Measurements from ENCODE around the gene PLCG2.

PLCG2 gene

DNA sequence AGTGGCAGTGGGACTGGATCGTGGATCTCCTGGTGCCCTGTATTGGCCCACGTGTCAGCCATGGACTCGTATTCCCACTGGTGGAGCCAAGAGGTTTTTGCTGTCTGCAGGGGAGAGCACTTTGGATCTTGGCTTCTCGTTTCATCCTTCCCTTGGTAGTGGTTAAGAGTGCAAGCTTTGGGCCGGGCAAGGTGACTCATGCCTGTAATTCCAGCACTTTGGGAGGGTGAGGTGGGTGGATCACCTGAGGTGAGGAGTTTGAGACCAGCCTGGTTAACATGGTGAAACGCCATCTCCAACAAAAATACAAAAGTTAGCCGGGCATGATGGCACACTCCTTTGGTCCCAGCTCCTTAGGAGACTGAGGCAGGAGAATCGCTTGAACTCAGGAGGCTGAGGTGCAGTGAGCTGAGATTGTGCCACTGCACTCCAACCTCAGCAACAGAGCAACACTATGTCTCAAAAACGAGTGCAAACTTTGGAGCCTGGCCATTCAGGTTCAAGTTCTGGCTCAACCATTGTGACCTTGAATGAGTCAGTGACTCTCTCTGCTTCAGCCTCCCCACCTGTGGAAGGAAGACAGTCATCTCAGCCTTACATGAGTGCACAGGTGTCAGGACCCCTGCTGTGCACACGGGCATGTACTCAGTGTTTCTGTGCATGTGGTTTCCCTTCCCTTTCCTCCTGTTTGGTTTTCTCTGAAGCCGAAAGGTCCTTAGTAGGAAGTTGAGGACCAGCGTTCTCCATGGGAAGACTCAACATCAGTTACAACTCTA lies 57.4 kb downstream of the PLCG2 start:
- Histone ChIP-seq H3K4me3 (ENCODE audit: control insufficient read depth in 1 of 7, extremely low read depth in 1 of 7, insufficient read depth in 4 of 7, low read depth in 2 of 7, low read length in 6 of 7) (no peak overlapping the region), H3K27me3 (replicated peaks in 2 of 5; ENCODE audit: control insufficient read depth in 4 of 5, insufficient read depth in 5 of 5, low read length in 4 of 5) (no peaks in the 10 kb centered on the region), H3K36me3 (ENCODE audit: control insufficient read depth in 4 of 4, insufficient read depth in 4 of 4, low read length in 3 of 4) (peaks cover 0 to 6% (median 0%) of the 10 kb centered on the region in 4 experiments), H3K4me1 (ENCODE audit: control extremely low read depth in 1 of 4, control insufficient read depth in 4 of 4, insufficient read depth in 4 of 4, low read length in 3 of 4) (peaks cover 17 to 72% (median 50%) of the 10 kb centered on the region in 4 experiments), H3K27ac (ENCODE audit: insufficient read depth in 1 of 2, low read depth in 1 of 2, low read length in 2 of 2, poor library complexity in 1 of 2, severe bottlenecking in 2 of 2) (no peak overlapping the region), H3K9me3 (ENCODE audit: control extremely low read depth in 1 of 5, control insufficient read depth in 4 of 5, insufficient read depth in 2 of 5, low read depth in 1 of 5, low read length in 4 of 5) (no peaks in the 10 kb centered on the region)
- peak in 1 of 3 donors; percentile 31 for DNase-seq
- 88% methylated on average over 10 of the region's 12 CpGs for WGBS (ENCODE audit: insufficient coverage)
- CTCF ChIA-PET, result interaction anchor here (0.8 to 1.2 kb wide), 3 partner anchors 9 to 55 kb away, joined by 3 read pairs; no protein-coding TSS in a partner anchor
- POLR2A ChIA-PET, result no interaction called here

DNA sequence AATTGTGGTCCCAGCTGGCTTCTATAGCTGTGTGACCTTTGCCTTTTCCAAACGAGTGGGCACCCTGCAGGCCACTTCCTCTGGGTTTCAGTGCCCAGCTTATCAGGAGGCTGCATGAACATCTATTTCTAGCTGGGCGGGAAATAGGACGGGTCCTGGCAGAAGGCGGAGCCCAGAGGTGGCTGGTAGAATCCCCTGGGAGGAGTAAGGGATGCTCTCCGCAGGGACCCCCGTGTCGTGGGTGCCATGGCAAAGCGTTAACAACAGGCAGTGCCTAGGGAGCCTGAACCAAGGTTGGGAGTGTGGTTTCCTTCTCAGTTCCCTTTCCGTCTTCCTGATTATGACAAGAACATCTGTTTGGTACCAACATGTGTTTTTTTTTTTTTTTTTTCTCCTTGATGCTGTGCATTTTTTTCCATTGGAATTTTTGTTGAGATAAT lies 58.2 kb downstream of the PLCG2 start:
- DNase-seq, result peak in 2 of 3 donors; percentile 42 to 45
- ChIA-PET CTCF (interaction anchor here (1.7 kb wide), 1 partner anchor 14 kb away, joined by 5 read pairs; no protein-coding TSS in a partner anchor), POLR2A (no interaction called here)

GRCh38 chr16:81838794-81839193 lies 59.7 kb downstream of the PLCG2 start:
- CTCF ChIA-PET, result interaction anchor here (1.7 kb wide), 1 partner anchor 15 kb away, joined by 5 read pairs; no protein-coding TSS in a partner anchor
- Histone ChIP-seq H3K36me3 (ENCODE audit: control insufficient read depth in 4 of 4, insufficient read depth in 4 of 4, low read length in 3 of 4) (peaks cover 0 to 6% (median 0%) of the 10 kb centered on the region in 4 experiments), H3K9me3 (ENCODE audit: control extremely low read depth in 1 of 5, control insufficient read depth in 4 of 5, insufficient read depth in 2 of 5, low read depth in 1 of 5, low read length in 4 of 5) (no peaks in the 10 kb centered on the region), H3K4me3 (ENCODE audit: control insufficient read depth in 1 of 7, extremely low read depth in 1 of 7, insufficient read depth in 4 of 7, low read depth in 2 of 7, low read length in 6 of 7) (no peak overlapping the region), H3K4me1 (ENCODE audit: control extremely low read depth in 1 of 4, control insufficient read depth in 4 of 4, insufficient read depth in 4 of 4, low read length in 3 of 4) (peaks cover 17 to 70% (median 44%) of the 10 kb centered on the region in 4 experiments), H3K27me3 (replicated peaks in 2 of 5; ENCODE audit: control insufficient read depth in 4 of 5, insufficient read depth in 5 of 5, low read length in 4 of 5) (no peaks in the 10 kb centered on the region), H3K27ac (ENCODE audit: insufficient read depth in 1 of 2, low read depth in 1 of 2, low read length in 2 of 2, poor library complexity in 1 of 2, severe bottlenecking in 2 of 2) (no peak overlapping the region)
- DNase-seq, result peak in 2 of 3 donors; percentile 20 to 41
- POLR2A ChIA-PET, result no interaction called here
- 53% methylated on average over 2 of the region's 4 CpGs for WGBS (ENCODE audit: insufficient coverage)

More for the DNA sequence above, 58.2 kb downstream of the PLCG2 start:
- Histone ChIP-seq H3K4me3 (ENCODE audit: control insufficient read depth in 1 of 7, extremely low read depth in 1 of 7, insufficient read depth in 4 of 7, low read depth in 2 of 7, low read length in 6 of 7) (peak overlapping the region in 2 of 7 experiments; percentile 6 to 46), H3K4me1 (ENCODE audit: control extremely low read depth in 1 of 4, control insufficient read depth in 4 of 4, insufficient read depth in 4 of 4, low read length in 3 of 4) (peaks cover 15 to 72% (median 50%) of the 10 kb centered on the region in 4 experiments), H3K27ac (ENCODE audit: insufficient read depth in 1 of 2, low read depth in 1 of 2, low read length in 2 of 2, poor library complexity in 1 of 2, severe bottlenecking in 2 of 2) (no peak overlapping the region), H3K27me3 (replicated peaks in 2 of 5; ENCODE audit: control insufficient read depth in 4 of 5, insufficient read depth in 5 of 5, low read length in 4 of 5) (no peaks in the 10 kb centered on the region), H3K36me3 (ENCODE audit: control insufficient read depth in 4 of 4, insufficient read depth in 4 of 4, low read length in 3 of 4) (peaks cover 0 to 6% (median 0%) of the 10 kb centered on the region in 4 experiments), H3K9me3 (ENCODE audit: control extremely low read depth in 1 of 5, control insufficient read depth in 4 of 5, insufficient read depth in 2 of 5, low read depth in 1 of 5, low read length in 4 of 5) (no peaks in the 10 kb centered on the region)
- 11% methylated on average over 8 of the region's 9 CpGs for WGBS (ENCODE audit: insufficient coverage)

DNA sequence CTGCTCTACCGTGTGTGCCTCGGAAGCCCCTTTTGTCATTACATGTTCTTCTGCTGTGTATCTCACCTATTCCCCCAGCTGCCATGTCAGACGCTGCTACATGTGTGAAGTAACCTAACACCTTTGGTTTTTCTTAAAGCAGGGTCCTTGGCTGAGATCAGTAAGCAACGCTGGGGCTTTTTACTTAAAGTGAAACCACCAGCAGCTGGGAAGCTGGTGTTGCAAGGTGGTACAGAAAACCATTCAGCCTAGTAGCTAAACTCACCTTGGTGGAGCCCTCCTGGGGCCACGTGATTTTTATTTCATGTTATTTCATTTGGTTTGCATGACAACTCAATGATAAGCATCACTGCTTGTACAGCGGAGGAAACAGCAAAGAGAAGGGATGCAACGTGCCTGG lies 62.6 kb downstream of the PLCG2 start:
- ChIA-PET POLR2A (interaction anchor here (0.6 kb wide), 1 partner anchor 66 kb away, joined by 6 read pairs; no protein-coding TSS in a partner anchor), CTCF (interaction anchor here (0.6 to 2.3 kb wide), 14 partner anchors 9 to 109 kb away, joined by 3 to 7 read pairs (median 4); partner anchors contain the start of gene PLCG2)
- H3K36me3 ChIP-seq (ENCODE audit: control insufficient read depth in 4 of 4, insufficient read depth in 4 of 4, low read length in 3 of 4), result peaks cover 0 to 13% (median 5%) of the 10 kb centered on the region in 4 experiments
- DNase-seq, result peak in 2 of 3 donors; percentile 36 to 50
- H3K9me3 ChIP-seq (ENCODE audit: control extremely low read depth in 1 of 5, control insufficient read depth in 4 of 5, insufficient read depth in 2 of 5, low read depth in 1 of 5, low read length in 4 of 5), result no peaks in the 10 kb centered on the region
- H3K4me3 ChIP-seq (ENCODE audit: control insufficient read depth in 1 of 7, extremely low read depth in 1 of 7, insufficient read depth in 4 of 7, low read depth in 2 of 7, low read length in 6 of 7), result peak overlapping the region in 1 of 7 experiments; percentile 1
- 58% methylated on average over 6 of the region's 7 CpGs for WGBS (ENCODE audit: insufficient coverage)
- no peaks in the 10 kb centered on the region for H3K27me3 ChIP-seq (replicated peaks in 2 of 5; ENCODE audit: control insufficient read depth in 4 of 5, insufficient read depth in 5 of 5, low read length in 4 of 5)
- H3K4me1 ChIP-seq (ENCODE audit: control extremely low read depth in 1 of 4, control insufficient read depth in 4 of 4, insufficient read depth in 4 of 4, low read length in 3 of 4), result peaks cover 11 to 43% (median 29%) of the 10 kb centered on the region in 4 experiments
- peak overlapping the region in 1 of 2 experiments; percentile 12 for H3K27ac ChIP-seq (ENCODE audit: insufficient read depth in 1 of 2, low read depth in 1 of 2, low read length in 2 of 2, poor library complexity in 1 of 2, severe bottlenecking in 2 of 2)

DNA sequence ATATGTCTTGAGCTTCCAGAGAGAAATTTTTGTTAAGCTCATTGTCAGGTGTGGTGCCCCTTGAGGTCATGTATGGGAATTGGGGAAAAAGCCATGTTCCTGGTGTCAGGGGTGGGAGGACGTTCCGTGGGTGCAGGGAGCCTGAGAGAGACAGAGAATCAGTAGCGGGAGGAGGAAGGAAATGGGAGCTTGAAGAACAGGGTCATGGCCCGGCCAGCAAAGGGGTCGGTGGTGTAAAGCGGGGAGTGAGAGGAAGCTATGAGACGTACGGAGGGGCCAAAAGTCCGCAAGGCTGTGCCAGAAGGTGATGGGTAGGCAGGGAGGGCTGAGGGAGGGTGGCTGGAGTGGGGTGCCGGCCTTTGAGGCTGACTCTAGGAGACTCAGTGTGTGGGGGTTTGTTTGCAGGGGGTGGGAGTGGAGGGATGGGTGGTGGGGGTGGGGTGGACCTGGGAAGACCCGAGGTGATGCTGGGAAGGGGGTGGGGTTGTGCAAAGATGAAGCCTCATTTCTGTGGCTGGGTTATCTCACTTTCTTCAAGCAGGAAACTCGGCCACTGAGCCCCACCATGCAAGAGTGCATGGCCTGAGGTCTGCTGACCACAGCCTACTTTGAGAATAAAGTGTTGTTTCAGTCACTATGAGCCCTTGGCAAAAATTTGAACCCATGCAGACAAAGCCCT lies 63.6 kb downstream of the PLCG2 start:
- ChIA-PET CTCF (interaction anchor here (0.8 to 2.3 kb wide), 11 partner anchors 8 to 133 kb away, joined by 3 to 7 read pairs (median 4); partner anchors contain the start of gene PLCG2), POLR2A (no interaction called here)
- H3K4me3 ChIP-seq (ENCODE audit: control insufficient read depth in 1 of 7, extremely low read depth in 1 of 7, insufficient read depth in 4 of 7, low read depth in 2 of 7, low read length in 6 of 7), result peak overlapping the region in 1 of 7 experiments; percentile 57
- WGBS (ENCODE audit: insufficient coverage), result 13% methylated on average over 7 of the region's 12 CpGs
- H3K36me3 ChIP-seq (ENCODE audit: control insufficient read depth in 4 of 4, insufficient read depth in 4 of 4, low read length in 3 of 4), result peaks cover 0 to 13% (median 5%) of the 10 kb centered on the region in 4 experiments
- H3K27ac ChIP-seq (ENCODE audit: insufficient read depth in 1 of 2, low read depth in 1 of 2, low read length in 2 of 2, poor library complexity in 1 of 2, severe bottlenecking in 2 of 2), result no peak overlapping the region
- no peaks in the 10 kb centered on the region for H3K27me3 ChIP-seq (replicated peaks in 2 of 5; ENCODE audit: control insufficient read depth in 4 of 5, insufficient read depth in 5 of 5, low read length in 4 of 5)
- H3K4me1 ChIP-seq (ENCODE audit: control extremely low read depth in 1 of 4, control insufficient read depth in 4 of 4, insufficient read depth in 4 of 4, low read length in 3 of 4), result peaks cover 9 to 34% (median 19%) of the 10 kb centered on the region in 4 experiments
- DNase-seq, result no peak
- no peaks in the 10 kb centered on the region for H3K9me3 ChIP-seq (ENCODE audit: control extremely low read depth in 1 of 5, control insufficient read depth in 4 of 5, insufficient read depth in 2 of 5, low read depth in 1 of 5, low read length in 4 of 5)

DNA sequence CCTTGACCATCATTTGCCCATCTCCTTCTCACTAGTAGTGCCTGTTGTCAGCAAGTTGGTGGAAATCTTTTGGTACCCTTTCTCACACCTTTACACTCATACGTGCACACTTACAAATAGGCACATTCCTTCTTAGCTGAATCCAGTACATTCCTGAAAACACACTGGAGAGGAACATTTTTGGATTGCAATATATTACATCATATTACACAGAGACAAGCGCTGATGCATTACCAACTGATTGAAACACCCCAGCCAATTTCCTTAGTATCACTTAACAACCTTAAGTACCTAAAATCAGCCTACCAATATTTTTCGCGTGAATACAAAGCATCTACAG lies 64.1 kb downstream of the PLCG2 start:
- DNase-seq, result no peak
- Histone ChIP-seq H3K9me3 (ENCODE audit: control extremely low read depth in 1 of 5, control insufficient read depth in 4 of 5, insufficient read depth in 2 of 5, low read depth in 1 of 5, low read length in 4 of 5) (no peaks in the 10 kb centered on the region), H3K27me3 (replicated peaks in 2 of 5; ENCODE audit: control insufficient read depth in 4 of 5, insufficient read depth in 5 of 5, low read length in 4 of 5) (no peaks in the 10 kb centered on the region), H3K4me1 (ENCODE audit: control extremely low read depth in 1 of 4, control insufficient read depth in 4 of 4, insufficient read depth in 4 of 4, low read length in 3 of 4) (peaks cover 8 to 31% (median 17%) of the 10 kb centered on the region in 4 experiments), H3K36me3 (ENCODE audit: control insufficient read depth in 4 of 4, insufficient read depth in 4 of 4, low read length in 3 of 4) (peaks cover 0 to 13% (median 5%) of the 10 kb centered on the region in 4 experiments), H3K4me3 (ENCODE audit: control insufficient read depth in 1 of 7, extremely low read depth in 1 of 7, insufficient read depth in 4 of 7, low read depth in 2 of 7, low read length in 6 of 7) (no peak overlapping the region), H3K27ac (ENCODE audit: insufficient read depth in 1 of 2, low read depth in 1 of 2, low read length in 2 of 2, poor library complexity in 1 of 2, severe bottlenecking in 2 of 2) (no peak overlapping the region)
- 86% methylated on average over 1 of the region's 4 CpGs for WGBS (ENCODE audit: insufficient coverage)
- ChIA-PET POLR2A (no interaction called here), CTCF (interaction anchor here (1.1 to 1.8 kb wide), 3 partner anchors 9 to 43 kb away, joined by 3 to 5 read pairs (median 3); no protein-coding TSS in a partner anchor)

All from common myeloid progenitor, CD34-positive (primary cell).